Measurements from ENCODE around the gene WDR11.

DNA sequence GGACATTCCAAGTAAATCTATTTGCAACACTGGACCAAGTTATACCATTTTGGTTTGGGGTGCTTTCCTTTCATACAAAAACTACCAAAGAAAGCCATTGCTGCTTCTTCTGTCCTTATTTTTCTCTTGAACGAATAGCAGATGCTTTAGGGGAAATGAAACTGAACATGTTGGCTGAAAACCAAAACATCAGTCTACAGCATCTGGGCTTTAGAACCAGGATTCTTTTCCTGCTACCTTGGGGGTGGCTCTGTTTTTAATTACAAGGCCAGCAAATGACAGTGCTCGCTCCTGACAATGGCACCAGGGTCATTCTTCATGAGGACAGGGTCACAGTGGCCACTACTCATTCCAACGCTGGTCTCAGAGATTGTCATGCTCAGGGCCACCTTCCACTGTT is 80.3 kb downstream of the WDR11 start:
- TF ChIP-seq POLR2AphosphoS5 (IDR thresholded peaks at IDR 0.05), result no peak
- TF ChIP-seq, protein P1, sequence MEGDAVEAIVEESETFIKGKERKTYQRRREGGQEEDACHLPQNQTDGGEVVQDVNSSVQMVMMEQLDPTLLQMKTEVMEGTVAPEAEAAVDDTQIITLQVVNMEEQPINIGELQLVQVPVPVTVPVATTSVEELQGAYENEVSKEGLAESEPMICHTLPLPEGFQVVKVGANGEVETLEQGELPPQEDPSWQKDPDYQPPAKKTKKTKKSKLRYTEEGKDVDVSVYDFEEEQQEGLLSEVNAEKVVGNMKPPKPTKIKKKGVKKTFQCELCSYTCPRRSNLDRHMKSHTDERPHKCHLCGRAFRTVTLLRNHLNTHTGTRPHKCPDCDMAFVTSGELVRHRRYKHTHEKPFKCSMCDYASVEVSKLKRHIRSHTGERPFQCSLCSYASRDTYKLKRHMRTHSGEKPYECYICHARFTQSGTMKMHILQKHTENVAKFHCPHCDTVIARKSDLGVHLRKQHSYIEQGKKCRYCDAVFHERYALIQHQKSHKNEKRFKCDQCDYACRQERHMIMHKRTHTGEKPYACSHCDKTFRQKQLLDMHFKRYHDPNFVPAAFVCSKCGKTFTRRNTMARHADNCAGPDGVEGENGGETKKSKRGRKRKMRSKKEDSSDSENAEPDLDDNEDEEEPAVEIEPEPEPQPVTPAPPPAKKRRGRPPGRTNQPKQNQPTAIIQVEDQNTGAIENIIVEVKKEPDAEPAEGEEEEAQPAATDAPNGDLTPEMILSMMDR (IDR thresholded peaks at IDR 0.05), result no peak
- TF ChIP-seq EP300 (IDR thresholded peaks at IDR 0.05), result no peak
- no peak for TF ChIP-seq POLR2A (IDR thresholded peaks at IDR 0.05; ENCODE audit: low read depth)

Measured in esophagus muscularis mucosa (tissue), 4 donors.